ENCODE measurements around the gene ITCH.
"Not testable (repeated sequence)": the region's sequence is repeated elsewhere in the genome, so short reads cannot be mapped to it uniquely, and the experiment has no call there.

Gene ITCH

GRCh38 chr20:34511891-34512265 lies 148.8 kb downstream of the ITCH start:
- no peak for DNase-seq (ENCODE audit: low read depth)

DNA sequence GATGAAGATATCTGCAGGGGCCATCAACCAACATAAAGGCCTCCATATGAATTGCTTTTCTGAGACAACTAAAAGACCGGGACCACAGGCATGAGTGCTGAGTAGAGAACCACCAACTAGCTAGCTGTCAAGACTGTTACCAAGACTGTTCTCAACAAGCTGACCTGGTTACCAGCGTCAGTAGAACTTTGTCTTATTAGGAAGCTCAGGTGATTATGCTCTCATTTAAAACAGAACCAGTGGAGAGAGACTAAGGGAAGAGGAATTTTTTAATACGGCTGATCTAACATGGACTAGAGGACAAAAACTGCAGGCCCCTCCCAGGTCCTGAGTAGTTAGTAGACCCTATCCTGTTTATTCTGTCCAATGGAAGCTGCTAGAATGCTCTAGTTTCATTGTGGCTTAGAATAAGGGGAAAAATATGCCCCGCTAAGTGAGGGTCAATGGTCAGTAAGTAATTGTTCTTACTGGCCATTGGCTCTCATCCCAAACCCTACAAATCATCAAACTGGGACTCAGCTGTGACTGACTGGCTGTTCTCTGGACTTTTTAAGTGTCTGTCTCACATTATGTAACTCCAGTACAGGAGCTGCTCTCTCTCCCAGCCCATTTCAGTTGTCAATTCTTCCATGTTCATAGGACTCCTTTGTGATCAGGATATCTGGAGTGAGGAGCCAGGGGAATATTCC lies 149.3 kb downstream of the ITCH start:
- DNase-seq (ENCODE audit: low read depth): no peak

DNA sequence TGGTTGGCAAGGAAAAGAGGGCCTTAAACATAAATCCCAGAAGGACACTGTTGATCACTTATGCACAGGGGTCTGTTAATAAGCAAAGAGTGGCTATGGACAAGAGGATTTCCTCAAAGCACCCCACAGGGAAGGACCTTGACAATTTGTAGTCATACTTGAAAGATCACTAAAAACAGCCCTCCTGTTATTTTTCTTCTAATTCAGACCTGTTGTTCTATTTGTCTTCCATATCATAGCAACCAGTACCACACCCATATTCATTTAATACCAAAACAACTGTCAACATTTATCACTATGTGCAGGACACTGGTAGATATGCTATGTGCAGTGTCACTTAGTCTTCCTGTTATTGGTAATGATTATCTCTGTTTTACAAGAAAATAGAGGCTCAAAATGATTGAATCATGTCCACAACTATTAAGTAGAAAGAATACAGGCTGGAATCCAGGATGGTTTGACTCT lies 149.9 kb downstream of the ITCH start:
- no peak for DNase-seq (ENCODE audit: low read depth)

DNA sequence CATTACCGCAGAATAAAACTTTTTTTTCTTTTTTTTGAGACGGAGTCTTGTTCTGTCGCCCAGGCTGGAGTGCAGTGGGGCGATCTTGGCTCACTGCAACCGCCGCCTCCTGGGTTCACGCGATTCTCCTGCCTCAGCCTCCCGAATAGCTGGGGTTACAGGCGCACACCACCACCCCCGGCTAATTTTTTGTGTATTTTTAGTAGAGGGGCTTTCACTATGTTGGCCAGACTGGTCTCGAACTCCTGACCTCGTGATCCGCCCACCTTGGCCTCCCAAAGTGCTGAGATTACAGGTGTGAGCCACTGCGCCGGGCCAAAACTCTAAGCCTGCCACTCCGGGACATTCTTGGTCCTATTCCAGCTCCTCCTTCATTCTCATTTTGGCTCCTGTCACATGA lies 151.0 kb downstream of the ITCH start:
- DNase-seq (ENCODE audit: low read depth): not testable (repeated sequence)

DNA sequence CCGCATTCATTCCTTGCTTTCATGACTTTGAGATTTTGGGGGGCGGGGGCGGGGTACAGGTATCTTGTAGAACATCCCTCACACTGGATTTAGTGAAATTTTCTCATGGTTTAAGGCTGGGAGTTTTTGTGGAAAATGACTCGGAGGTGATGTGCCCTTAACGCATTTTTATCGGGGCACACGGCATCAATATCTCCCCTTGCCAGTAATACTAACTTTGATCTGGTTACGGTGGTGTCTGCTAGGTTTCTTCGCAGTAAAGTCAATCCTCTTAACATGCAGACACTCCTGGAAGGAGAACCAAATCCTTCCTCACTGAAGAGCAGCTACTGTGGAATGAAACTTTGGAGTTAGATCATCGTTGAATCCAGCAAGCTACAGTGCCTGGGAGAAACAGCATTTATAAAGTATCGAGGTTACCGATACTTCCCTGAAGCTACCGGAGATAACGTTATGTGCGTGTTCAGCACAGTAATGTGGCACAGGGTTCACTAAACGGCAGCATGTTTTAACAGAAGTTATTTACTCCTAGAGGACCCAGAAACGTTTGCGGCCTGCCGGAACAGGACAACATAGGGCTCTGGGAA lies 151.9 kb downstream of the ITCH start:
- DNase-seq (ENCODE audit: low read depth): no peak

- no peak for DNase-seq (ENCODE audit: low read depth)
Measured at GRCh38 chr20:34515484-34516246, 152.6 kb downstream of the ITCH start.

DNA sequence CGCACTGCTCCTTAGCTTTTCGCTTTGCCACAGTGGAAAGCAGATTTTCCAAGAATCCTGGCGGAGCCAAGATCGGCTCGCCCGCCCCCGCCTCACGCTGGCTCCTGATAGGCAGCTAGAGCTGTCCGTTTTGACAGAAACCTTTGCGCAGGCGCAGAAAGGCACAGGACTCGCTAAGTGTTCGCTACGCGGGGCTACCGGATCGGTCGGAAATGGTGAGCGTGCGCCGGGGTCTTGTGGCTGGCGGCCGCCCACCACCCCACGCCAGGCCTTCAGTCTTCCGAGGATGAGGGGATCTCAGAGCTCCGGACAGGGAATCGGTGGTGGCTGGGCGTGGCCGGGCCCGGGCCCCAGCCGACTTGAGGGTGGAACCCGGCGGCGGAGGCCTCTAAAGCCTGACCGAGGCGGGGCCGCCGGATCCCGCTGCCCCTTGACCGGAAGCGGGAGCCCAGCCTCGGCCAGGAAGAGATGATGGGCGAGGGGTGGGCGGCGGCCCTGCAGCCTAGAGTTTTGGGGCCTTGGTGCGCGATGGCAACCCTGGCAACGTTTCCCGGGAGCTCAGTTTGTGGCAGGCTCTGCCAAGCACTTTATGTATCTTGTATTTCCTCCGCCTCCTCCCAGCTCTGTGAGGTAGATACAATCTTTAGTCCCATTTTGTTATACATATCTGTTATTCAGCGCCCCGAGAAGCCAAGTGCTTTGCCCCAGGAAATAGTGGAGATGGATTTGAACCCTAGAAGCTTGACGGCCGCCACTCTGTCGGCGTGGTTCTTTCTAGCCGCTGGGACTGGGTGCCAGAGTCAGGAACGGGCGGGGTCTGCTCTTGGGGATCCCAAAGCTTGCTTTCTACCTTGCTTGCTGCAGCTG lies 153.4 kb downstream of the ITCH start, which contains the start of gene DYNLRB1:
TSS of gene DYNLRB1 (plus strand) at position 176 of the 867 bp plus-strand sequence. CDS start at position 213, 37 bp downstream.
- peak; percentile 84 for DNase-seq (ENCODE audit: low read depth)

- DNase-seq (ENCODE audit: low read depth): no peak
Measured at GRCh38 chr20:34517114-34517505, 154.0 kb downstream of the ITCH start.

- DNase-seq (ENCODE audit: low read depth): not testable (repeated sequence)
Measured at GRCh38 chr20:34518863-34519262, 155.8 kb downstream of the ITCH start.

DNA sequence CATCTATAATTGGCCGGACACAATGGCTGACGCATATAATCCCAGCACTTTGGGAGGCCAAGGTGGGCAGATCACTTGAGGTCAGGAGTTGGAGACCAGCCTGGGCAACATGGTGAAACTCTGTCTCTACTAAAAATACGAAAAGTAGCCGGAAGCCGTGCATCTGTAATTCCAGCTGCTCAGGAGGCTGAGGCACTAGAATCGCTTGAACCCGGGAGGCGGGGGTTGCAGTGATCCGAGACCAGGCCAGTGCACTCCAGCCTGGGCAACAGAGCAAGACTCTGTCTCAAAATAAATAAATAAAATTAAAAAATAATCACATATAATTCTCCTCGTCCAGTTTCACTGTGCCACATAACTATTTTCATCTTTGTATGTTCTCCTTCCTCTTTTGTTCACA lies 156.8 kb downstream of the ITCH start:
- DNase-seq (ENCODE audit: low read depth): not testable (repeated sequence)

DNA sequence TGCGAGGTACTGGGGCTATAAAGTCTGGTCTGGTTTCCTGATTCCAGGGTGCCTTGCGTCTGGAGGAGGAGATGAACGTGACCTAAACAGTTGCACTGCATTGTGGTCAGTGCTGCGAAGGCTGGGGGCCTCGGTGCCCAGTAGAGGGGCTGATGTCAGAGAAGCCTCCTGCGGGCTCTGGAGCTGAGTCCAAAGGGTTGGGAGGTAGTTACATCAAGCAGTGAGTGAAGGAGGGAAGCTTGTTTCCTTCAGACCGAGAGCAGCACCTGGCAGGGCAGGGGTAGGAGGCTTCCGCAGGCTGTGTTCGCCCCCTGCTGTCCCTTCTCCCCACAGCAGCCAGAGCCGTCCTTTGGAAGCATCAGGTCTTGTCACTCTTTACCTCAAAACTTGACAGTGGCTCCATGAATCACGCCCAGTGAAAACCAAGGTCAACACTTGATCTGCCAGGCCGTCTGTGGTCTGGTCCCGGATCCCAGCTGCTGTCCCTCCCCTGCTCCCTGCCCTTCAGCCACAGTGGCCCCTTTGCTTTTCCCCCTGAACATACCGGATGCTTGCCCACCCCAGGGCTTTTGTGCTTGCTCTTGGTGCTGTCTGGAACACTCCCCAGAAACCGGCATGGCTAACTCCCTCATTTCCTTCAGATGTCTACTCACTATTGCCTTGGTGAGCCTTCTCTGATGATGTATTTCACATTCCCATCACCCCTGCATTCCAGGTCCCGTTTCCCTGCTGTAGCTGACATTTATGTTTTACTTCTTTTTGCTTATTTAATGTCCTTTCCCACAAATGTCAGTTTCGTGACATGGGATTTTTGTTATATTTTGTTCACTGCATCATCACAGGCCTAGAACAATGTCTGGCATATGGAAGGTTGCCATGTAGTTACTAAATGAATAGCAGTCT lies 160.1 kb downstream of the ITCH start:
- DNase-seq (ENCODE audit: low read depth): no peak

DNA sequence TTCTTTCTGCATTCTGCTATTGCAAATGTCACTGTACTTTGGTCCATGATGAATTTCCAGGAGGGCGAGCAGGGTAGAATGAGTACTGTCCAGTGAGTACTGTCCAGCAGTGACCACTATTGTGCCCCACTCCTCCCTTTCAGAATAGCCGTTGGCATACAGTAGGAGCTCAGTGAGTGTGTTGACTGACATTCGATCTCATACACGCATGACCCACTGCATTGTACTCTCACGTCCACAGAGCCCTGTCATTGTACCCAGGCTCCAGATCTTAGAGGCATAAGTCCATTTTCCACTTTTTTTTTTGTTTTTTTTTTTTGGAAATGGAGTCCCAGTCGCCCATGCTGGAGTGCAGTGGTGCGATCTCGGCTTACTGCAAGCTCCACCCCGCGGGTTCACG lies 161.4 kb downstream of the ITCH start:
- no peak for DNase-seq (ENCODE audit: low read depth)

- DNase-seq (ENCODE audit: low read depth): no peak
Measured at GRCh38 chr20:34525342-34525708, 162.3 kb downstream of the ITCH start.

GRCh38 chr20:34525709-34526416 lies 162.8 kb downstream of the ITCH start:
- DNase-seq (ENCODE audit: low read depth): peak; percentile 96

DNA sequence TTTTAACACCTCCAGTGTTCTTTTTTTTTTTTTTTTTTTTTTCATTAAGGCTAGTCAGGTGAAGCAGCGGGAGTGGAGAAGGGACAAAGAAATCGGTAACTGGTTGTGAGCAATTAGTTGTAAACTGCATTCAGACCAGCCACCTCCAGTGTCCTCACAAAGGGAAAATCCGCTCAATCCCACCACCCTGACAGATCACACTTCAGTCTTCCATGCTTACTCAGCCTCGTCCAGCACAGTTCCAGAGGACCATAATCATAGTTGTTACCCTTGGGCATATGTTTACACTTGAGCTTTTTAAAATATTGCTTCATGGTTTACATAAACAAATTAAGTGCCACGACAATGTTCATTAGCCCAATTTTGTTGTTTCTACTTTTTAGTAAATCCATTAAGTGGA lies 163.4 kb downstream of the ITCH start:
- DNase-seq (ENCODE audit: low read depth): no peak

- DNase-seq (ENCODE audit: low read depth): no peak
Measured at GRCh38 chr20:34527016-34527415, 163.9 kb downstream of the ITCH start.

GRCh38 chr20:34528921-34529297 lies 165.8 kb downstream of the ITCH start:
- DNase-seq (ENCODE audit: low read depth): no peak

GRCh38 chr20:34529742-34530141 lies 166.7 kb downstream of the ITCH start:
- DNase-seq (ENCODE audit: low read depth): no peak

DNA sequence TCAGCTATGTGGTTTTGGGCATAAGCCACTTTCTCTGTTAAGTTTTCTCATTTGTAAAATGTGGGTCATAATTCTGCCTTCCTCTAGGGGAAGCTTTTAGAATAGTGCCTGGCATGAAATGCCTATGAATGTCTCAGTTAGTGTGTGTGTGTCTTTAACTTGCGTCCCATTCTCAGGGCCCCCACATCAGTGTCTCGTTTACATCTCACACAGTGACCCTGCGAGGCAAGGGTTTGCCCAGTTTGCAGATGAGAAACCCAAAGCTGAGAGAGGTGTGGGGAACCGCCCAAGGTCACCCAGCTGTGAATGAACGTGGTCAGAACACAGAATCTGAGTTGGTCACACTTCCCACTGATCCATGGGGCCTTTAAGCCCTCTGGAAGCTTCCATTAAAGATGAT lies 167.3 kb downstream of the ITCH start:
- DNase-seq (ENCODE audit: low read depth): no peak

GRCh38 chr20:34531608-34532265 lies 168.7 kb downstream of the ITCH start:
- DNase-seq (ENCODE audit: low read depth): no peak

Measured in non-pigmented ciliary epithelial cell (primary cell).